GM12878 (cell line): ENCODE results near the gene COL2A1. TPM values are rescaled to one million over a fixed set of nuclear protein-coding genes. Genes with fewer than 3 reads are reported as not detected.

ENCODE experiments used
- ATAC-seq: fragments of 200-7000 bp; cut with Tn5 transposase; 3 replicates; pipeline ENCODE4 v1.9.1; 2020; ENCODE audit warnings: mild to moderate bottlenecking, moderate library complexity
- BruUV-seq: library from RNA; stranded (reverse); fragments of 400-500 nt; replicated peaks from 2 replicates; lab custom pipeline; 2021; lab: Mats Ljungman, UMichigan
- CTCF ChIA-PET: fragments of 300-600 bp; sonication (Branson Sonifier 250); formaldehyde crosslinking; extraction: SDS; loops from one replicate; lab custom pipeline; 2021; ENCODE audit warnings: inconsistent platforms; lab: Yijun Ruan, JAX
- POLR2A ChIA-PET: fragments of 350-600 bp; formaldehyde crosslinking; extraction: SDS; loops from one replicate; lab custom pipeline; 2021; ENCODE audit warnings: inconsistent platforms; lab: Charles Lee
- RAD21 ChIA-PET: fragments of 300-600 bp; sonication (Branson Sonifier 250); formaldehyde crosslinking; loops from one replicate; lab custom pipeline; 2023; ENCODE audit warnings: antibody characterized with exemption; ENCODE audit not compliant: unreplicated experiment; lab: Charles Lee
- SMC1A ChIA-PET: fragments of 300-600 bp; sonication (Branson Sonifier 250); formaldehyde crosslinking; loops from one replicate; lab custom pipeline; 2023; ENCODE audit not compliant: unreplicated experiment, uncharacterized antibody; lab: Charles Lee
- DNase-seq: peaks from one replicate; pipeline ENCODE4 v3.0.0-alpha.2; 2011; ENCODE audit warnings: low read depth, low spot score
- FAIRE-seq: peaks from 3 replicates; lab custom pipeline; 2011; peaks lifted over from hg19 to GRCh38; lab: Jason Lieb, UNC
- H2AFZ ChIP-seq: 2 replicates; pipeline ENCODE4 v1.6.0; 2011; ENCODE audit warnings: low read depth, low read length, control low read depth; ENCODE audit not compliant: control insufficient read depth
- H3K27ac ChIP-seq: 2 replicates; pipeline ENCODE4 v1.5.1; 2011; ENCODE audit warnings: control low read depth; ENCODE audit not compliant: control insufficient read depth, insufficient read depth
- H3K27me3 ChIP-seq, 2 experiments: replicated peaks in 1 of 2; 2 replicates each; pipeline versions ENCODE4 v1.6.0 to v1.6.1; 2011; ENCODE audit warnings: low read length in 1 of 2; ENCODE audit not compliant: control insufficient read depth in 2 of 2, insufficient read depth in 2 of 2
- H3K36me3 ChIP-seq, 2 experiments: 2 replicates each; pipeline ENCODE4 v1.5.1; 2011; ENCODE audit warnings: low read length in 1 of 2; ENCODE audit not compliant: control insufficient read depth in 2 of 2, insufficient read depth in 2 of 2
- H3K4me1 ChIP-seq: 2 replicates; pipeline ENCODE4 v1.6.1; 2011; ENCODE audit warnings: mild to moderate bottlenecking, low read length, moderate library complexity, mixed read lengths; ENCODE audit not compliant: control insufficient read depth, insufficient read depth
- H3K4me2 ChIP-seq: 2 replicates; pipeline ENCODE4 v1.6.0; 2011; ENCODE audit warnings: control low read depth; ENCODE audit not compliant: control insufficient read depth, insufficient read depth
- H3K4me3 ChIP-seq: fragments of 200-600 bp; sonication (generic); 2 replicates; pipeline ENCODE4 v1.5.1; 2016
- H3K79me2 ChIP-seq: 2 replicates; pipeline ENCODE4 v1.6.0; 2011; ENCODE audit warnings: low read length; ENCODE audit not compliant: control insufficient read depth, insufficient read depth
- H3K9ac ChIP-seq: 2 replicates; pipeline ENCODE4 v1.8.0; 2011; ENCODE audit warnings: low read length, control low read depth, mixed read lengths; ENCODE audit not compliant: control insufficient read depth, insufficient read depth
- H3K9me3 ChIP-seq: replicated peaks from 3 replicates; pipeline ENCODE4 v1.5.1; 2011; ENCODE audit warnings: mild to moderate bottlenecking, low read length; ENCODE audit not compliant: control insufficient read depth, insufficient read depth
- H4K20me1 ChIP-seq: 2 replicates; pipeline ENCODE4 v1.6.0; 2011; ENCODE audit not compliant: control insufficient read depth, insufficient read depth
- BHLHE40 ChIP-seq, 2 experiments: fragments of 450-650 bp in 1 of 2; IDR thresholded peaks; 2 replicates each; pipeline ENCODE4 v1.6.1; 2011 to 2017; ENCODE audit warnings: low read depth in 2 of 2, borderline replicate concordance in 1 of 2, improper control_type of control experiment in 1 of 2, low read length in 1 of 2, mild to moderate bottlenecking in 1 of 2
- CHD4 ChIP-seq: fragments of 200-600 bp; sonication (generic); IDR thresholded peaks from 2 replicates; pipeline ENCODE4 v1.6.1; 2016; ENCODE audit warnings: mild to moderate bottlenecking
- GABPA ChIP-seq: IDR thresholded peaks from 2 replicates; pipeline ENCODE4 v1.6.1; 2014; ENCODE audit warnings: antibody characterized with exemption, low read depth, mild to moderate bottlenecking, inconsistent platforms
- GATAD2B ChIP-seq: fragments of 450-650 bp; conservative IDR thresholded peaks from 2 replicates; pipeline ENCODE4 v1.6.1; 2017; ENCODE audit warnings: low read depth, mild to moderate bottlenecking, moderate library complexity
- SIX5 ChIP-seq: IDR thresholded peaks from 2 replicates; pipeline ENCODE4 v1.6.1; 2011; ENCODE audit warnings: mild to moderate bottlenecking, low read depth, low read length, moderate library complexity; ENCODE audit not compliant: severe bottlenecking
- STAT1 ChIP-seq: fragments of 450-650 bp; conservative IDR thresholded peaks from 2 replicates; pipeline ENCODE4 v1.6.1; 2014; ENCODE audit warnings: antibody characterized with exemption, mild to moderate bottlenecking
- TBL1XR1 ChIP-seq: IDR thresholded peaks from 2 replicates; pipeline ENCODE4 v1.6.1; 2012; ENCODE audit warnings: low read depth, low read length, improper control_type of control experiment
- YY1 ChIP-seq: IDR thresholded peaks from 2 replicates; pipeline ENCODE4 v1.6.1; 2011; ENCODE audit warnings: low read depth, mild to moderate bottlenecking, low read length
- WGBS: methylation state at CpG from one replicate; pipeline ENCODE4 v1.1.6; 2016; ENCODE audit warnings: low lambda C conversion rate; ENCODE audit not compliant: insufficient replicate concordance, insufficient coverage; ENCODE audit errors: missing lambda C conversion rate; 5-methylcytosine and 5-hydroxymethylcytosine counted together
- in situ Hi-C: fragments of 300-500 bp; cut with MboI; formaldehyde crosslinking; loops from 9 replicates; pipeline ENCODE4 v1.14.3; 2018; ENCODE audit warnings: mixed read lengths
- intact Hi-C: fragments of 100-400 bp; cut with micrococcal nuclease; formaldehyde crosslinking; loops from one replicate; pipeline ENCODE4 v1.14.2; 2022; ENCODE audit not compliant: unreplicated experiment
- polyA plus RNA-seq, 11 experiments: library from polyadenylated mRNA; depleted of rRNA in 4 of 11; unstranded in 6 of 11; stranded (reverse) in 5 of 11; fragments of >200 nt; fragmentation: Nextera tagmentation in 4 of 11; fragmentation: Illumina TruSeq in 1 of 11; extraction: Ambion mirVana in 4 of 11; extraction: Trizol in 1 of 11; gene quantifications; 1 replicate in 1 of 11; 2 replicates in 10 of 11; pipeline versions ENCODE4 v1.2.1 to v1.2.3, GENCODE V29; 2011 to 2016; ENCODE audit warnings: inconsistent platforms in 2 of 11, missing spikeins in 2 of 11, low read depth in 1 of 11
- total RNA-seq, 4 experiments: library from RNA; depleted of rRNA in 3 of 4; stranded (reverse); fragments of >200 nt in 3 of 4; fragmentation: Illumina TruSeq in 1 of 4; extraction: Trizol in 1 of 4; gene quantifications; 2 replicates each; pipeline versions ENCODE4 v1.2.1 to v1.2.3, GENCODE V29; 2013 to 2021
- TF ChIP-seq, protein P1 (sequence below): fragments of 450-650 bp; IDR thresholded peaks from 2 replicates; pipeline ENCODE4 v1.6.1; 2018; ENCODE audit warnings: borderline replicate concordance, mild to moderate bottlenecking; ENCODE audit not compliant: partially characterized antibody
- TF ChIP-seq, protein P2 (sequence below): IDR thresholded peaks from 2 replicates; pipeline ENCODE4 v1.6.1; 2011; ENCODE audit warnings: low read depth, mild to moderate bottlenecking, low read length, moderate library complexity, borderline replicate concordance; ENCODE audit errors: extremely low read depth

COL2A1 gene
- total and polyA plus RNA-seq, 10 of the 15 experiments (the other 5 are each of a cell fraction or from before 2014, with no cell fraction given): 0.06 to 0.67 (median 0.19) TPM; not detected in 1

DNA sequence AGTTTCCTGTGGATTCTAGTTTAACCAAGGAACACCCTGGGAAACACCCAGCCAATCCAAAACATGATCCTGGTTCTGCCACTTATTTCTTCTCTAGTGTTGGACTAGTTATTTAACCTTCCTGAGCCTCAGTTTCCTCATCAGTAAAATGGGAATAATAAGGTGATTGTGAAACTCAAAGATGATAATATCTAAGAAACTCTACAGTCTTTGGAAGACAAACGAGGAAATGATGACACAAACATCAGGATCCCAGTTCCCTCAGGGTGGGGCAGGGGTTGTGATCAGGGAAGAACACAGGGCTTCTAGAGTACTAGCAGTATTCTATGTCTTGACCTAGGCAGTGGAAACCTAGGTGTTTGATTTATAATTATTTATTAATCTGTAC, 58.9 kb downstream of the COL2A1 start:
- CTCF ChIA-PET: interaction anchor here (1.6 to 2.3 kb wide), 2 partner anchors 18 to 107 kb away, joined by 5 to 12 read pairs; partner anchors contain the start of gene TMEM106C
- ATAC-seq (no peak), DNase-seq (no peak), FAIRE-seq (no peak)
- Histone ChIP-seq H3K79me2 (no peaks in the 10 kb centered on the region), H3K4me3 (no peak overlapping the region), H3K36me3 (no peaks in the 10 kb centered on the region), H4K20me1 (no peaks in the 10 kb centered on the region), H2AFZ (no peak overlapping the region), H3K27me3 (no peaks in the 10 kb centered on the region; a peak in 2 of 4 replicates), H3K4me2 (no peak overlapping the region), H3K27ac (no peak overlapping the region), H3K4me1 (no peaks in the 10 kb centered on the region), H3K9ac (no peak overlapping the region), H3K9me3 (no peaks in the 10 kb centered on the region)
- in situ Hi-C loops: no loop called here
- TF ChIP-seq GABPA: no peak
- TF ChIP-seq, protein P1, sequence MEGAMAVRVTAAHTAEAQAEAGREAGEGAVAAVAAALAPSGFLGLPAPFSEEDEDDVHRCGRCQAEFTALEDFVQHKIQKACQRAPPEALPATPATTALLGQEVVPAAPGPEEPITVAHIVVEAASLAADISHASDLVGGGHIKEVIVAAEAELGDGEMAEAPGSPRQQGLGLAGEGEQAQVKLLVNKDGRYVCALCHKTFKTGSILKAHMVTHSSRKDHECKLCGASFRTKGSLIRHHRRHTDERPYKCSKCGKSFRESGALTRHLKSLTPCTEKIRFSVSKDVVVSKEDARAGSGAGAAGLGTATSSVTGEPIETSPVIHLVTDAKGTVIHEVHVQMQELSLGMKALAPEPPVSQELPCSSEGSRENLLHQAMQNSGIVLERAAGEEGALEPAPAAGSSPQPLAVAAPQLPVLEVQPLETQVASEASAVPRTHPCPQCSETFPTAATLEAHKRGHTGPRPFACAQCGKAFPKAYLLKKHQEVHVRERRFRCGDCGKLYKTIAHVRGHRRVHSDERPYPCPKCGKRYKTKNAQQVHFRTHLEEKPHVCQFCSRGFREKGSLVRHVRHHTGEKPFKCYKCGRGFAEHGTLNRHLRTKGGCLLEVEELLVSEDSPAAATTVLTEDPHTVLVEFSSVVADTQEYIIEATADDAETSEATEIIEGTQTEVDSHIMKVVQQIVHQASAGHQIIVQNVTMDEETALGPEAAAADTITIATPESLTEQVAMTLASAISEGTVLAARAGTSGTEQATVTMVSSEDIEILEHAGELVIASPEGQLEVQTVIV: no peak
- no peak for TF ChIP-seq YY1
- TF ChIP-seq, protein P2, sequence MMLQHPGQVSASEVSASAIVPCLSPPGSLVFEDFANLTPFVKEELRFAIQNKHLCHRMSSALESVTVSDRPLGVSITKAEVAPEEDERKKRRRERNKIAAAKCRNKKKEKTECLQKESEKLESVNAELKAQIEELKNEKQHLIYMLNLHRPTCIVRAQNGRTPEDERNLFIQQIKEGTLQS: no peak
- no peak for TF ChIP-seq STAT1
- TF ChIP-seq TBL1XR1: no peak
- no peak for TF ChIP-seq SIX5
- TF ChIP-seq BHLHE40 (IDR thresholded peaks at IDR 0.05; ENCODE audit: borderline replicate concordance in 1 of 2, low read depth in 2 of 2, low read length in 1 of 2): no peak
- no peak for TF ChIP-seq CHD4
- no peak for TF ChIP-seq GATAD2B
- POLR2A ChIA-PET: no interaction called here
- RAD21 ChIA-PET: no interaction called here
- no TSS peak for BruUV-seq
- 0% methylated on average over 1 of the region's 1 CpG for WGBS
- SMC1A ChIA-PET: no interaction called here
- intact Hi-C loops: loop anchor here (5.0 kb wide), 1 partner anchor 43 kb away; the partner anchor contains the start of gene VDR
